Liver (tissue), 3 donors: Measurements from ENCODE around the gene FH.

Experiments used
- EGR1 ChIP-seq, 2 donors: IDR thresholded peaks; 2 replicates each; pipeline ENCODE4 v1.6.1; 2016 to 2018; ENCODE audit warnings: antibody characterized with exemption in 2 of 2, low read depth in 2 of 2
- TF ChIP-seq, protein P1 (sequence below): fragments of 150-350 bp; IDR thresholded peaks from 2 replicates; pipeline ENCODE4 v1.5.1; 2017; ENCODE audit warnings: improper control_type of control experiment, low read depth, low read length; ENCODE audit not compliant: missing input control
- donor health status: healthy.
- donor health status: healthy.

DNA sequence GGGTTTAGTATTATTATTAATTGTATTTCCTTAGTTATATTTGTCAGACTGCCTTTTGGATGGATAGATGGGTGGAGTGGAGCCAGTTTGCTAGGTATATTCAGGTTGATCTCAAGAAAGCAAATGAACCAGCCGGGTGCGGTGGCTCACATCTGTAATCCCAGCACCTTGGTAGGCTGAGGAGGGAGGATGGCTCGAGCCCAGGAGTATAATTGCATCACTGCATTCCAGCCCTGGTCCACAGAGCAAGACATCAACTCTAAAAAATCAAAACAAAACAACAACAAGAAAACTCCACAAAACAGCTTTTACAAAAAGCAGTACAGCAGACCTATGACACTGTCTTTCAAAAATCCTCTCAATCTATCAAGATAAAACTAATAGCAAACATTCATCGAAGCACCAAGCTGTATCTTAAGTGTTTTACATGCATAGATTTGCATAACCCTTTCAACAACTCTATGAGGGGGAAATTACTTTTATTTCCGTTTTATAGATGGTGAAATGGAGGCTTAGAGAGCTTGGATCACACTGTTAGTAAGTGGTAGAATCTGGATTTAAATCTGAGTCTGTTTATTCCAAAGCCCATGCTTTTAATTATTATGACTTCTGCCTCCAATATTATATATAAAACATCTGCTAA lies 38.1 kb upstream of the FH start:
- TF ChIP-seq, protein P1, sequence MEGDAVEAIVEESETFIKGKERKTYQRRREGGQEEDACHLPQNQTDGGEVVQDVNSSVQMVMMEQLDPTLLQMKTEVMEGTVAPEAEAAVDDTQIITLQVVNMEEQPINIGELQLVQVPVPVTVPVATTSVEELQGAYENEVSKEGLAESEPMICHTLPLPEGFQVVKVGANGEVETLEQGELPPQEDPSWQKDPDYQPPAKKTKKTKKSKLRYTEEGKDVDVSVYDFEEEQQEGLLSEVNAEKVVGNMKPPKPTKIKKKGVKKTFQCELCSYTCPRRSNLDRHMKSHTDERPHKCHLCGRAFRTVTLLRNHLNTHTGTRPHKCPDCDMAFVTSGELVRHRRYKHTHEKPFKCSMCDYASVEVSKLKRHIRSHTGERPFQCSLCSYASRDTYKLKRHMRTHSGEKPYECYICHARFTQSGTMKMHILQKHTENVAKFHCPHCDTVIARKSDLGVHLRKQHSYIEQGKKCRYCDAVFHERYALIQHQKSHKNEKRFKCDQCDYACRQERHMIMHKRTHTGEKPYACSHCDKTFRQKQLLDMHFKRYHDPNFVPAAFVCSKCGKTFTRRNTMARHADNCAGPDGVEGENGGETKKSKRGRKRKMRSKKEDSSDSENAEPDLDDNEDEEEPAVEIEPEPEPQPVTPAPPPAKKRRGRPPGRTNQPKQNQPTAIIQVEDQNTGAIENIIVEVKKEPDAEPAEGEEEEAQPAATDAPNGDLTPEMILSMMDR, result no peak
- no peak for TF ChIP-seq EGR1 (IDR thresholded peaks at IDR 0.05; ENCODE audit: low read depth in 2 of 2)
